HG02884 (cell line): ENCODE data around the gene CNOT1.

Source experiments
- ATAC-seq: cut with Tn5 transposase; IDR thresholded peaks from one replicate; pipeline ENCODE4 v1.9.1; 2021; ENCODE audit warnings: mild to moderate bottlenecking, moderate library complexity; ENCODE audit not compliant: unreplicated experiment

CNOT1 gene

DNA sequence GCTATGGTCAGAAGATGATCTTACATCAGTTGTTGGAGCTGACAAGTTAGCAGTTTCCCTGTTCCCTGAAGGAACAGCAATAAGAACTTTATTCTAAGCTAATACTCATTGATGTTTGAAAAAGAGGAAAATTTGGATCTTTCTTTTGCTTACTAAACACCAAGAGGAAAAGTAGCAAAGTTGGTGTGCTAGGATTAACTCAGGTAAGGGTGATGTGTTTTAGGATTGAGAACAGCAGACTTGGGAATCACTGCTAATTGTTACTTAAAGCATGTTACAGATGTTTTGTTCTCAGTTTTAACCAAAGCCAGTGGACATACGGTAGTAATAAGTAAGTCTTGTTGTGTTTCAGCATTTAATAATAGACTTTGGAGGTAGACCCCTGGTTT lies 110.7 kb downstream of the CNOT1 start:
- ATAC-seq, result no peak

GRCh38 chr16:58518083-58518979 lies 111.3 kb downstream of the CNOT1 start:
- ATAC-seq, result peak; percentile 51

DNA sequence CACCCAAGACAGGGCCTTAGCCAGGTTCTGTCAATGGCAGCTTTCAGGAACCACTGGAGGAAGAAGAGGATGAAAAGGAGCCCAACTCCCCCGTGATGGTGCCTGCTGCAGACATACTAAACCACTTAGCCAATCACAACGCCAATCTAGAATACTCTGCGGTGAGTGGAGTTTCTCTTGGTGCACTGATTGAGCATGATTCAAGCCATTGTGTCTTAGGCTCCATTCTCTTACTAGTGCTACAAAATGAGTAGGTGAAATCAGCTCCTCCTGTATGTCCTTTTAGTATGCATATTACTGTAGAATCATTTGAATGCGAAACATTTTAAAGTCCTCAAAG lies 112.9 kb downstream of the CNOT1 start:
- no peak for ATAC-seq

GRCh38 chr16:58515871-58516767 lies 113.5 kb downstream of the CNOT1 start:
- peak; percentile 28 for ATAC-seq

DNA sequence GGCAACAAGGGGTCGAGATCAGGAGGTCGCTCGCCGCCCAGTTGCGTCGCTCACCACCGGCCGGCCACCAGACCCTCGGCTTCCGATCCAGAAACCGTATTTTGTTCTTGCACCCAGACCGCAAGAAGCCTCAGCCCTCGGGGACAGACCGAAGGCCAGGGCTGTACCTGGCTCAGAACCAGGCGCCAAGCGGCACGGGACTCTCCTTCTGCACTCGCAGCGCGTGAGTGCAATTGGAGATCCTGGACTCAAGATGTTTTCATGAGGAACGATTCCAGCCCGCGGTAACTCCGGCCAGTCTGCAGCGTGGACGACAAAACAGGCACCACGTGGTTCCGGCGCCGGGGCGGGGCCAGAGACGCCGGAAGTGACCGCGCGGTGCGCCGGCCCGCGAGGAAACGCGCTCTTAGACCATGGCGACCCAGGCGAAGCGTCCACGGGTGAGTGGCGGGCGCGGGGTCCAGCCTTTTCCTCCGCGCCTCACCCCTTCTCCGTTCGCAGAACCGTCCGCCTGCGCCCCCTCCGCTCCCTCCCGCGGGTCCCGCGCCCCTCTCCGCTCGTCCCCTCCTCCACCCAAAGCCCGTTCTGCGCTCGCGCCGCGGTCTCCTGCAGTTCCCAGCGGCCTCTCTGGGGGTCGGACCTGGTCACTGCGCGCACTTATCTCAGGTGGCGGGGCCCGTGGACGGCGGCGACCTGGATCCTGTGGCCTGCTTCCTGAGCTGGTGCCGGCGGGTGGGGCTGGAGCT lies 114.3 kb downstream of the CNOT1 start, which contains the start of gene SETD6:
Gene SETD6, plus strand, starts transcription at position 393 of the 746 bp plus-strand sequence. Its CDS starts 21 bp downstream, at position 414.
- ATAC-seq, result peak; percentile 68

- no peak for ATAC-seq
These were observed 115.8 kb downstream of the CNOT1 start for GRCh38 chr16:58513874-58514273.

DNA sequence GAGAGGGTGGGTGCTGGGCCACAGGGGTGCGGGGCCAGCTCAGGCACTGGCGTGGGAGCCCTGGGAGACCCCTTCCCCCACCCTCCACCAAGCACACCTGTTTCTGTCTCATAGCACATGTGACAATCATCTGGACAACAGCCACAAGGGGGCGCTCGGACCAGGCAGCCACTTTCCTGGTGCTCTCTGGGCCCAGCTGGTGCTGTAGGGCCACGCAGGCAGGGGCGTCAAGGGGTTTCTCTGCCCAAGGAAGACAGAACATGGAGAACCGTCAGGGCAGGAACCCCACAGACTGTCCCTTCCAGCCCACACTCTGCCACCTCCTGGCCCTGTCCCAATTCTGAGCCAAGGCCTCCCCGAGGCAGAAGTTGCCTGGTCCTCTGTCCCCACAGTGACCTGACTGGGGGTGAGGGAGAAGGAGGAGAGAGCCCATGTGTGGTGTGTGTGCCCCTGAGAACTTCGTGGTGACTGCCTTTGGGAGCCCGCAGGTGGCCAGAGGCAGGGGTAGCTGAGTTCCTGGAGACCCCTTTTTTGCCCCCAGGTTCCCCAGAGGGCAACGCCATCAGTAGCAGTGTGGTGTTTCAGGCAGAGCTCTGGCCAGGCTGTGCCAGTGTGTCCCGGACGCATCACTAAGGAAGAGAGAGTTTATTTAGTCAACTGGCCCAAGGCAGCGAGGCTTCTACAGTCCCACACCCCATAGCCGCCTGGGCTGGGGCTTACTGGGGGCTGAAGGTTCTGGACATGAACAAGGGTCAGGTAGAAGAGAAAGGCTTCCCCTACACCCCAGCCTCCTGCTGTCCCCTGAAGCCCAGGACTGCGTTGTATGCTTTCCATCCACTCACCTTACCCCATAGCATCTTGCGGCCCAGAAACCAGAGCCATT lies 117.5 kb downstream of the CNOT1 start:
- ATAC-seq, result peak; percentile 28

GRCh38 chr16:58510776-58511628 lies 118.6 kb downstream of the CNOT1 start:
- no peak for ATAC-seq

GRCh38 chr16:58510097-58510775 lies 119.4 kb downstream of the CNOT1 start:
- ATAC-seq, result no peak

DNA sequence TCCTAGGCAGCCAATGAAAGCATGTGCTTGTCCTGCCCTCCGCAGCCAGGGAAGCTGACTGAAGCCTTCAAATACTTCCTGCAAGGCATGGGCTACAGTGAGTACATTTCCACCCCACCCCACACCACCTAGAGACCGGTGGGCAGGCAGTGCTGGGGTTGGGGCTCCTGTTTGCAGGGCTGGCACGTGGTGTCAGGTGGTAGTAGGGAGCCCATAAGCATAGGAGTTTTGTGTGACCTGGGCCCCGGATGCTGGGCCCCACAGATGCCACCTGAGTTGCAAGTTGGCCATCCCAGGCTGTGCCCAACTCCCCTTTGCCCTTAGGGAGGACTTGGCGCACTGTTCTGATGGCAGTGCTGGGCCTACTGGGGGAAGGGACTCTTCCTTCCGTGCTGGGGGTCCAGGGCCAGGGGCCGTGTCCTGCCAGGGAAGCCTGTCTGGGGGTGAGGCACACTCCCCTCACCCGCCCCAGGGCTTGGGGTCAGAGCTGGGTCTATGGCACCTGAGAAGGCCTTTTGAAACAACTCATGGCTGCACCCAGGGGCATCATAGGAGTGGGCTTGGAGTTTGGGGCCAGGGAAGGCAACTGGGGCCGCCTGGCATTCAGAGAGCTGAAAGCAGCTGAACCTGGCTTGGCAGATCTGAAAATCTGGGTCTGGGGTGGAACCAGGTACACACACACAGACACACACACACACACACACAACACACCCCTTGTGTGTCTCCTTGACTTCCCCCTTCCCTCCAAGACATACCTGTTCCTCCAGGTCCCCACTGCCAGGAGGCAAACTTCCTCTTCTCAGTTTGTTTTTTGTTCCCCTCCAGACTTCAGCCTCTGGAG lies 120.2 kb downstream of the CNOT1 start:
- no peak for ATAC-seq

GRCh38 chr16:58508671-58509251 lies 120.9 kb downstream of the CNOT1 start:
- ATAC-seq, result no peak

DNA sequence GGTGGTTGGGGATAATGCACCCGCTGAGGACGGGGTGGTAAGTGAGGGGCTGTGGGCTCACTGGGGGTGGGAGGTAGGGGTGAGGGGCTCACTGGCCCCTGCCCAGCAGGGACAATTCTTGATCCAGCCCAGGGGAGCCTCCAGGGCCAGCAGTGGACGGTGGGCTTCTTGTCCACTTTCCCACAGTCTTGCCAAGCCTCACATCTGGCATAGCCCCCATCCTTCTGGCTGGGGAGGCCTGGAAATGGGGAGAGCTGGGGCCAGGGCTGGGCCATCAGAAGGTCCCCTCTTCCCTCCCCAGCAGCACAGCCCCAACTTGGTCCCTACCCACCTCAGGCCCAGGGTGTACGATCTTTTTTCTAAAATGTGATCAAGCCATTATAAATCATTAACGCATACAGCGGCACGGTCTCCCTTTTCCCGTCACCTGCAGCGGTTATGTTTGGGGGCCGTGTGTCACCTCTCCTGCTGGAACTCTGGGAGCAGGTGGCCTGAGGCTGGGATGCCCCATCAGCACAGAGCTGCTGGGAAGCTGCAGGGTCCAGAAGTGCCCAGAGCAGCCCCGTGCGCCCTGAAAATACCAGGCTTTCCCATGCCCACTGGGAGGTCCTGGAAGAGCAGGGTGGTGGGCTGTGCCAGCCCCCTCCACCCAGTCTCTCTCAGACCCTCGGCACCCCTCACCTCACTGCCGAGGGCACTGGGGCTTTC lies 121.5 kb downstream of the CNOT1 start:
- no peak for ATAC-seq

- ATAC-seq, result no peak
These were observed 122.2 kb downstream of the CNOT1 start for GRCh38 chr16:58507195-58507962.

DNA sequence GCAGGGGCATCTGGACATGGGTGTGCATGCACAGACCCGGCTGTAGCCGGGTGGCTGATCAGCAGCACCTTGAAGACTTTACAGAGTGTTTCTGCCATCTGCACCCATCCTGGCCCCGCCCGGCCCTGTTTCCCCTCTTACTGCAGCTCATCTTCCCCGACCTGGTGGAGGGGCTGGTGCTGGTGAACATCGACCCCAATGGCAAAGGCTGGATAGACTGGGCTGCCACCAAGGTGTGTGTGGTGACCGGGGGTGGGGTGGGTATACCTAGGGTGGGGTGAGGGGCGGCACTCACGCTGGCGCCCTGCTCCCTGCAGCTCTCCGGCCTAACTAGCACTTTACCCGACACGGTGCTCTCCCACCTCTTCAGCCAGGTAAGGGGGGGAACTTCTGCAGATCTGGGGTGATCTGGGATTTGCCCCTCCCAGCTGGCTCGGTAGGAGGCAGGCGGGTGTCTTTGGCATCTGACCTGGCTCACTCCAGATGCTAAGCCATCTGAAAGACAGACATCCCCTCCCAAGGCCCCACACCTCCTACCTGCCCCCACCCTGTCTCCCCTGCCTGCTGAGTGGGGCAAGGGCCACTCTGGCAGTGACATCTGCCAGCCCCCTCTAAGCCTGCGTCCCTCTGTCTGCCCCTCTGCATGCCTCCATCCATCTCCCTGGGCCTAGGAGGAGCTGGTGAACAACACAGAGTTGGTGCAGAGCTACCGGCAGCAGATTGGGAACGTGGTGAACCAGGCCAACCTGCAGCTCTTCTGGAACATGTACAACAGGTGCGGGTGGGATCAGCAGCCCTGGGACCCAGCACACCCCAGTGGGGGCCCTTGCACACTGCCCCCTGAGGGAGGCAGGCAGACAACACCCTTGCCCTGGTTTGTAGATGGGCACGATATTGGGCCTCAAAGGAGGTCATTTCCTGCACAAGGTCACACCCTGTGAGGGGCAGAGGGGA lies 123.1 kb downstream of the CNOT1 start:
- no peak for ATAC-seq
